Sigmoid colon (tissue), 4 donors: ENCODE data around the gene ARVCF.

Experiments used
- EP300 ChIP-seq, 4 donors: sonication (generic); formaldehyde crosslinking; IDR thresholded peaks; one replicate each; pipeline ENCODE4 v1.6.1; 2017; ENCODE audit warnings: antibody characterized with exemption in 4 of 4
- POLR2A ChIP-seq, 2 donors: fragments of 450-650 bp; IDR thresholded peaks; one replicate each; pipeline ENCODE4 v1.6.1; 2016; ENCODE audit warnings: antibody characterized with exemption in 2 of 2, mild to moderate bottlenecking in 2 of 2, moderate library complexity in 2 of 2
- POLR2AphosphoS5 ChIP-seq, 4 donors: sonication (generic); formaldehyde crosslinking; IDR thresholded peaks; one replicate each; pipeline ENCODE4 v1.6.1; 2017; ENCODE audit warnings: antibody characterized with exemption in 4 of 4
- TF ChIP-seq, protein P1 (sequence below), 4 experiments: fragments of 450-650 bp in 3 of 4; fragments of 200-600 bp in 1 of 4; IDR thresholded peaks; one replicate each; pipeline ENCODE4 v1.5.1; 2016 to 2019; ENCODE audit warnings: antibody characterized with exemption in 4 of 4, mild to moderate bottlenecking in 3 of 4, moderate library complexity in 2 of 4

DNA sequence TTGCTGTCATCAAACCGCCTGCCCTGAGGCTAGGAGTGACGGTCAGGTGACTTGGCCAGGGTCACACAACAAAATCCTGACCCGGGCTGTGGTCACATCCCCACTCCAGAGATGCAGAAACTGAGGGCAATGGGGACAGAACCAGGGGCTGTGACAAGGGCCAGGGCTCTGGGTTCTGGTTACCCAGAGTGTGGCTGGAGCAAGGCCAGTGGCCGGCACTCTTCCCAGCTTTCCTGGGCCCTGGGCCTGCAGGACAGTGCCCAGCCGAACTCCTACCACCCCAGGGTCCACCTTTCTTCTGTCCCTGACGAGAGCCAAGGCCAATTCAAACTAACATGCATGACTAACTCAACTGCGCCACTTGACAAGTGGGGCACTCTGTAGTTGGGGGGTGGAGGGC is 35.9 kb downstream of the ARVCF start:
- TF ChIP-seq POLR2A (IDR thresholded peaks at IDR 0.05) (no peak), POLR2AphosphoS5 (IDR thresholded peaks at IDR 0.05) (no peak), EP300 (IDR thresholded peaks at IDR 0.05) (no peak)
- TF ChIP-seq, protein P1, sequence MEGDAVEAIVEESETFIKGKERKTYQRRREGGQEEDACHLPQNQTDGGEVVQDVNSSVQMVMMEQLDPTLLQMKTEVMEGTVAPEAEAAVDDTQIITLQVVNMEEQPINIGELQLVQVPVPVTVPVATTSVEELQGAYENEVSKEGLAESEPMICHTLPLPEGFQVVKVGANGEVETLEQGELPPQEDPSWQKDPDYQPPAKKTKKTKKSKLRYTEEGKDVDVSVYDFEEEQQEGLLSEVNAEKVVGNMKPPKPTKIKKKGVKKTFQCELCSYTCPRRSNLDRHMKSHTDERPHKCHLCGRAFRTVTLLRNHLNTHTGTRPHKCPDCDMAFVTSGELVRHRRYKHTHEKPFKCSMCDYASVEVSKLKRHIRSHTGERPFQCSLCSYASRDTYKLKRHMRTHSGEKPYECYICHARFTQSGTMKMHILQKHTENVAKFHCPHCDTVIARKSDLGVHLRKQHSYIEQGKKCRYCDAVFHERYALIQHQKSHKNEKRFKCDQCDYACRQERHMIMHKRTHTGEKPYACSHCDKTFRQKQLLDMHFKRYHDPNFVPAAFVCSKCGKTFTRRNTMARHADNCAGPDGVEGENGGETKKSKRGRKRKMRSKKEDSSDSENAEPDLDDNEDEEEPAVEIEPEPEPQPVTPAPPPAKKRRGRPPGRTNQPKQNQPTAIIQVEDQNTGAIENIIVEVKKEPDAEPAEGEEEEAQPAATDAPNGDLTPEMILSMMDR (IDR thresholded peaks at IDR 0.05), result no peak
